MM.1S (cell line): ENCODE results near the gene LARGE1.

Experiments
- EZH2 ChIP-seq: fragments of 300-600 bp; sonication (generic); optimal IDR thresholded peaks from 2 replicates; pipeline ENCODE3; 2017; ENCODE audit warnings: low read depth, mild to moderate bottlenecking, antibody characterized with exemption, low read length, mixed read lengths
- EZH2phosphoT487 ChIP-seq: fragments of 300-600 bp; sonication (generic); IDR thresholded peaks from 2 replicates; pipeline ENCODE4 v1.6.1; 2018; ENCODE audit warnings: antibody characterized with exemption, low read length
- TF ChIP-seq, protein P1 (sequence below): fragments of 300-600 bp; sonication (generic); IDR thresholded peaks from 2 replicates; pipeline ENCODE4 v1.5.1; 2016; ENCODE audit warnings: antibody characterized with exemption, low read length, mixed read lengths

DNA sequence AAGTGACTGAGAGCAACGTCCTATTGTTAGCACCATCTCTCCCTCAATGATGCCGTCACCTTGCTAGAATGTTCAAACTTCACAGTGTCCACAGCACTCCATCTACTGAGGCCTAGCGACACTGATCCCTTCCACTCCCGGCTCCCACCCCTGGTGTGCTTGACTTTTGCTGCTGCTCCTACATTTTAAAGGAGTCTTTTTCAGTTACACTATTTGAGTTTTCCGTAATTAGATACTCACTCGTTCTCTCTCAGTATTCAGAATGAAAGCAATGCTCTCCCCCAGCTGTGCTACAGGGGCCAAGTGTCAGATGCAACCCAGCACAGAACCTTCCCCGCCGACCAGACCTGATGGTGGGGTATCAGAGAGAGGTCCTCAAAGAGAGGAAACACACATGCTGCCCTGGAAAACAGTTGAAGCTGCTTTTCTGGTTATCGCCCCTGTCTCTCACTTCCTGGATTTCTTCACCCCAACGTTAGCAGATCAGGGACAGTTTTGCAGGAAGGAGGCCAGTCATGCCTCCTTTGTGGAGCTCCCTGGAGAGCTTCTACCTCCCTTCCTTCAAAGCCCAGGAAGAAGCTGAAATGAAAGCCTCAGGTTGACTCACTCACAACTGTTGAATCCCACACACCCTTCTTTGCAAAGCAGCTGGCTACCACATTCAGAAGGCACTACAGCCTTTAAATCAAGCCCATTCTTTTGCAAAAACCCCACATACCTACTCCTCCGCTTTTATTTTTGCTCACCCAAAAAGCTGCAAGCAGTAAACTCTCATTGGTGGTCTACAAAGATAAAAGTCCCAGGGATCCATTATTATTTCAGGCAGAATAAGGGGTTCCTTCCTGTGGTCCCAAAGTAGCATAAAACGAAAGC, 23.5 kb downstream of the LARGE1 start:
- TF ChIP-seq, protein P1, sequence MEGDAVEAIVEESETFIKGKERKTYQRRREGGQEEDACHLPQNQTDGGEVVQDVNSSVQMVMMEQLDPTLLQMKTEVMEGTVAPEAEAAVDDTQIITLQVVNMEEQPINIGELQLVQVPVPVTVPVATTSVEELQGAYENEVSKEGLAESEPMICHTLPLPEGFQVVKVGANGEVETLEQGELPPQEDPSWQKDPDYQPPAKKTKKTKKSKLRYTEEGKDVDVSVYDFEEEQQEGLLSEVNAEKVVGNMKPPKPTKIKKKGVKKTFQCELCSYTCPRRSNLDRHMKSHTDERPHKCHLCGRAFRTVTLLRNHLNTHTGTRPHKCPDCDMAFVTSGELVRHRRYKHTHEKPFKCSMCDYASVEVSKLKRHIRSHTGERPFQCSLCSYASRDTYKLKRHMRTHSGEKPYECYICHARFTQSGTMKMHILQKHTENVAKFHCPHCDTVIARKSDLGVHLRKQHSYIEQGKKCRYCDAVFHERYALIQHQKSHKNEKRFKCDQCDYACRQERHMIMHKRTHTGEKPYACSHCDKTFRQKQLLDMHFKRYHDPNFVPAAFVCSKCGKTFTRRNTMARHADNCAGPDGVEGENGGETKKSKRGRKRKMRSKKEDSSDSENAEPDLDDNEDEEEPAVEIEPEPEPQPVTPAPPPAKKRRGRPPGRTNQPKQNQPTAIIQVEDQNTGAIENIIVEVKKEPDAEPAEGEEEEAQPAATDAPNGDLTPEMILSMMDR = no peak
- TF ChIP-seq EZH2 (no peak), EZH2phosphoT487 (no peak)
